Kidney glomerular epithelial cell (primary cell): Measurements from ENCODE around the gene CBX7.
A peak's percentile ranks its signal among the peaks of the same experiment; 100 is the strongest.

Experiments
- DNase-seq: peaks from one replicate; lab custom pipeline; 2025; lab: John Stamatoyannopoulos, UW

Gene CBX7

GRCh38 chr22:39152511-39153219 is at the start of gene CBX7:
Gene CBX7 (minus strand): TSS chr22:39152680. CDS start chr22:39152444, 236 bp downstream.
- peak; percentile 73 for DNase-seq

GRCh38 chr22:39197578-39197977 is 45.1 kb upstream of the CBX7 start:
- no peak for DNase-seq

- no peak for DNase-seq
Measured at GRCh38 chr22:39194098-39194497, 41.6 kb upstream of the CBX7 start.

GRCh38 chr22:39188809-39189208 is 36.3 kb upstream of the CBX7 start:
- no peak for DNase-seq

GRCh38 chr22:39185601-39186012 is 33.1 kb upstream of the CBX7 start:
- no peak for DNase-seq

GRCh38 chr22:39184586-39185577 is 32.4 kb upstream of the CBX7 start:
- peak; percentile 79 for DNase-seq

- peak; percentile 65 for DNase-seq
Measured at GRCh38 chr22:39183991-39184585, 31.6 kb upstream of the CBX7 start.

- no peak for DNase-seq
Measured at GRCh38 chr22:39182478-39183030, 30.1 kb upstream of the CBX7 start.

GRCh38 chr22:39181778-39182177 is 29.3 kb upstream of the CBX7 start:
- no peak for DNase-seq

GRCh38 chr22:39181356-39181755 is 28.9 kb upstream of the CBX7 start:
- DNase-seq: no peak

- no peak for DNase-seq
Measured at GRCh38 chr22:39179841-39180335, 27.4 kb upstream of the CBX7 start.

- no peak for DNase-seq
Measured at GRCh38 chr22:39179401-39179827, 26.9 kb upstream of the CBX7 start.

GRCh38 chr22:39178206-39179111 is 26.0 kb upstream of the CBX7 start:
- no peak for DNase-seq

GRCh38 chr22:39177791-39178190 is 25.3 kb upstream of the CBX7 start:
- no peak for DNase-seq

GRCh38 chr22:39177456-39177775 is 24.9 kb upstream of the CBX7 start:
- DNase-seq: no peak

GRCh38 chr22:39176714-39177455 is 24.4 kb upstream of the CBX7 start:
- DNase-seq: no peak

- DNase-seq: peak; percentile 45
Measured at GRCh38 chr22:39176143-39176713, 23.7 kb upstream of the CBX7 start.

GRCh38 chr22:39175353-39176142 is 23.1 kb upstream of the CBX7 start:
- peak; percentile 4 for DNase-seq
